Measurements from ENCODE around the gene UBTD1. TPM values are rescaled to one million over a fixed set of nuclear protein-coding genes. Genes with fewer than 3 reads are reported as not detected.

The UBTD1 gene
- total and polyA plus RNA-seq, 12 donors, result 1.4 to 24.2 (median 13.4) TPM

DNA sequence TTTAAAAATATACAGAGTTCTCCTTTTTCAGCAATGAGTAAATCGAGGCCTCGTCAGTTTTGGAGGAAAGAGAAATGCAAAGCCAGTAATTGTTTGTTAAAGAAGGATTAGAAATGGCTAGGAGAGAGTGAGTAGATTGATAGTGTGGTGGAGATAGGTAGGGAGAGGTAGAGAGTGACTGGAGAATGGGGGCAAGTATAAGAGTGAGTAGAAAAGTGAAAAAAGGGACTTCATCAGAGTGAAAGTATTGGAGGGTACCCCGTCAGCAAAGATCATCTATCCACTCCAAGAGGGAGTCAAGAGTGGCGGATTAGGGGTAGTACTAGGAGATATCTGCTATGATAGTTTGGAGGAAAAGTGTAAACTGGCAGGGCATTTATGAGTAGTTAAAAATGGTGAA is 64.6 kb downstream of the UBTD1 start:
- no peaks in the 10 kb centered on the region for H3K9me3 ChIP-seq (replicated peaks in 1 of 3)
- H3K4me1 ChIP-seq (replicated peaks in 1 of 2), result no peaks in the 10 kb centered on the region
- no peak overlapping the region for H3K27ac ChIP-seq
- H3K36me3 ChIP-seq (replicated peaks in 1 of 2), result no peaks in the 10 kb centered on the region
- TF ChIP-seq POLR2A (IDR thresholded peaks at IDR 0.05), result no peak
- TF ChIP-seq, protein P1, sequence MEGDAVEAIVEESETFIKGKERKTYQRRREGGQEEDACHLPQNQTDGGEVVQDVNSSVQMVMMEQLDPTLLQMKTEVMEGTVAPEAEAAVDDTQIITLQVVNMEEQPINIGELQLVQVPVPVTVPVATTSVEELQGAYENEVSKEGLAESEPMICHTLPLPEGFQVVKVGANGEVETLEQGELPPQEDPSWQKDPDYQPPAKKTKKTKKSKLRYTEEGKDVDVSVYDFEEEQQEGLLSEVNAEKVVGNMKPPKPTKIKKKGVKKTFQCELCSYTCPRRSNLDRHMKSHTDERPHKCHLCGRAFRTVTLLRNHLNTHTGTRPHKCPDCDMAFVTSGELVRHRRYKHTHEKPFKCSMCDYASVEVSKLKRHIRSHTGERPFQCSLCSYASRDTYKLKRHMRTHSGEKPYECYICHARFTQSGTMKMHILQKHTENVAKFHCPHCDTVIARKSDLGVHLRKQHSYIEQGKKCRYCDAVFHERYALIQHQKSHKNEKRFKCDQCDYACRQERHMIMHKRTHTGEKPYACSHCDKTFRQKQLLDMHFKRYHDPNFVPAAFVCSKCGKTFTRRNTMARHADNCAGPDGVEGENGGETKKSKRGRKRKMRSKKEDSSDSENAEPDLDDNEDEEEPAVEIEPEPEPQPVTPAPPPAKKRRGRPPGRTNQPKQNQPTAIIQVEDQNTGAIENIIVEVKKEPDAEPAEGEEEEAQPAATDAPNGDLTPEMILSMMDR (IDR thresholded peaks at IDR 0.05), result no peak
- no peaks in the 10 kb centered on the region for H3K27me3 ChIP-seq
- intact Hi-C loops (cut with DNase I), result no loop called here
- DNase-seq, result no peak
- H3K4me3 ChIP-seq, result no peak overlapping the region
- WGBS, 4 donors, result 94 to 96% (median 95%) methylated on average over 4 of the region's 4 CpGs

DNA sequence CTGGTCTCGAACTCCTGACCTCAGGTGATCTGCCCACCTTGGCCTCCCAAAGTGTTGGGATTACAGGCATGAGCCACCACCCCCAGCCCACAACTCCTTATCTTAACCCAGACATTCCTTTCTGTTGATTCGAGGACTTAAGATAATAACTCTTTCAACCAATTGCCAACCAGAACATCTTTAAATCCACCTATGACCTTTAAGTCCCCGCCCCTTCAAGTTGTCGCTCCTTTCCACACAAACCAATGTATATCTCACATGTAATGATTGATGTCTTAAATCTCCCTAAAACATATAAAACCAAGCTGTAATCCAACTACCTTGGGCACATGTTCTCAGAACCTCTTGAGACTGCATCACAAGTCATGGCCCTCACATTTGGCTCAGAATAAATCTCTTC is 66.1 kb downstream of the UBTD1 start:
- intact Hi-C loops (cut with DNase I), result no loop called here
- DNase-seq, result no peak
- 81 to 91% (median 86%) methylated on average over 4 of the region's 4 CpGs for WGBS, 4 donors
- Histone ChIP-seq H3K9me3 (replicated peaks in 1 of 3) (no peaks in the 10 kb centered on the region), H3K27ac (no peak overlapping the region), H3K4me1 (replicated peaks in 1 of 2) (no peaks in the 10 kb centered on the region), H3K27me3 (no peaks in the 10 kb centered on the region), H3K36me3 (replicated peaks in 1 of 2) (peaks cover 0 to 8% of the 10 kb centered on the region in 2 donors), H3K4me3 (no peak overlapping the region)
- no peak for TF ChIP-seq POLR2A (IDR thresholded peaks at IDR 0.05)
- TF ChIP-seq, protein P1 (IDR thresholded peaks at IDR 0.05), result no peak

DNA sequence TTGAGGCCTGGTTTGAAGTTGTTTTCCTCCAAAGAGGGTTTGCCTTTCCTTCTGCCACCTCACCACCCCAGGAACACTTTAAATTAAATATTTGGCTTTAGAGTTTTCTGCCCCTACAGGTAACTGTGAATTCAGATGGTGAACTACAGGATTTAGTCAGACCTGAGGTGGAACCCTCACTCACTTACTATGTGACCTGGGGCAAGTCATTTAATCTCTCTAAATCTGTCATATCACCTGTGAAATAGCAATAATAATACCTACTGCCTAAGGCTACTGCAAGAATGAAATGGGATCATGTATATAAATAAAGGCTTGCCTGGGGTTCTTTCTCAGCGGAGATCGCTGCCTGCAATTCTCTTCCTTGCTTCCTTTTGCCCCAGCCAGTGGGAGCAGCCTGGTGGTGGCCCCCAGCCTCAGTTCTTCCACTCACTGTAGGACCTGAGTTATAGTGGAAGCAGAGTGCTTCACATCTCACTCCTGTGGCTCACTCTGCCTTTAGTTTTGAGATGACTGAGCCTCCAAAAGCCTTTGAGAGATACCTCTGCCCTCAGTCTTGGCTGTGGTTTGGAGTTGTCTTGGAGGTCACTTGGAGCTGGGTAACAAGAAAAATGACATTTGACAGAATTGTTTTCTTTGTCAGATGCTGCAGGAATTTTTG is 67.7 kb downstream of the UBTD1 start:
- intact Hi-C loops (cut with DNase I), result no loop called here
- DNase-seq, result no peak
- TF ChIP-seq, protein P1 (IDR thresholded peaks at IDR 0.05), result no peak
- TF ChIP-seq POLR2A (IDR thresholded peaks at IDR 0.05), result no peak

DNA sequence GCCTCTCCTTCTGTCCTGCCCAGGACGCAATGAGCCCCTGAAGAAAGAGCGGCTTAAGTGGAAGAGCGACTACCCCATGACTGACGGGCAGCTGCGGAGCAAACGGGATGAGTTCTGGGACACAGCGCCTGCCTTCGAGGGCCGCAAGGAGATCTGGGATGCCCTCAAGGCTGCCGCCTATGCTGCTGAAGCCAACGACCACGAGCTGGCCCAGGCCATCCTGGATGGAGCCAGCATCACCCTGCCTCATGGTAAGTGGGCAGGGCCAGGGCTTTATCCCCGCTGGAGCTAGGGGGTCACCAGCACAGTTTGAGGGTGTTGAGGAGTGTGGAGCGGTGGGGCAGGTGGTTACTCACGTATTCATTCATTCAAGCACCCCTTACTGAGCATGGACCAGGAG is 69.2 kb downstream of the UBTD1 start:
- H3K9me3 ChIP-seq (replicated peaks in 1 of 3), result no peaks in the 10 kb centered on the region
- WGBS, 4 donors, result 92 to 97% (median 93%) methylated on average over 7 to 15 of the region's 15 CpGs
- H3K4me1 ChIP-seq (replicated peaks in 1 of 2), result peaks cover 0 to 6% of the 10 kb centered on the region in 2 donors
- no peak overlapping the region for H3K27ac ChIP-seq
- TF ChIP-seq, protein P1 (IDR thresholded peaks at IDR 0.05), result no peak
- no peak for TF ChIP-seq POLR2A (IDR thresholded peaks at IDR 0.05)
- DNase-seq, result peak in 1 of 7 donors; percentile 13
- no peaks in the 10 kb centered on the region for H3K27me3 ChIP-seq
- H3K4me3 ChIP-seq, result no peak overlapping the region
- intact Hi-C loops (cut with DNase I), result no loop called here
- H3K36me3 ChIP-seq (replicated peaks in 1 of 2), result peaks cover 0 to 19% of the 10 kb centered on the region in 2 donors

More for the DNA sequence above, 67.7 kb downstream of the UBTD1 start:
- no peak overlapping the region for H3K27ac ChIP-seq
- no peaks in the 10 kb centered on the region for H3K4me1 ChIP-seq (replicated peaks in 1 of 2)
- 85 to 100% (median 90%) methylated on average over 2 of the region's 2 CpGs for WGBS, 4 donors
- H3K9me3 ChIP-seq (replicated peaks in 1 of 3), result no peaks in the 10 kb centered on the region
- H3K27me3 ChIP-seq, result no peaks in the 10 kb centered on the region
- H3K4me3 ChIP-seq, result no peak overlapping the region
- peaks cover 0 to 19% of the 10 kb centered on the region in 2 donors for H3K36me3 ChIP-seq (replicated peaks in 1 of 2)
